K562 (cell line): Measurements from ENCODE around the gene CACNA1C. TPM values are rescaled to one million over a fixed set of nuclear protein-coding genes. Genes with fewer than 3 reads are reported as not detected.

Source experiments
- CBFA2T3 ChIP-seq: fragments of 450-650 bp; IDR thresholded peaks from 2 replicates; pipeline ENCODE4 v1.6.1; 2017
- EP300 ChIP-seq: IDR thresholded peaks from 2 replicates; pipeline ENCODE4 v1.6.1; 2012; ENCODE audit warnings: low read length, improper control_type of control experiment
- FOS ChIP-seq: IDR thresholded peaks from 3 replicates; pipeline ENCODE4 v1.6.1; 2011; ENCODE audit not compliant: insufficient read length; ENCODE audit errors: extremely low read depth
- JUND ChIP-seq, 2 experiments: IDR thresholded peaks; 2 replicates in 1 of 2; 3 replicates in 1 of 2; pipeline ENCODE4 v1.6.1; 2011; ENCODE audit warnings: borderline replicate concordance in 2 of 2, low read depth in 2 of 2, low read length in 2 of 2, improper control_type of control experiment in 1 of 2, missing biosample characterization in 1 of 2, missing genetic modification characterization in 1 of 2, missing genetic modification reagents in 1 of 2
- KDM1A ChIP-seq, 2 experiments: fragments of 450-650 bp; IDR thresholded peaks; 2 replicates each; pipeline ENCODE4 v1.6.1; 2016; ENCODE audit warnings: mild to moderate bottlenecking in 2 of 2
- KLF16 ChIP-seq: IDR thresholded peaks from 2 replicates; pipeline ENCODE4 v1.6.1; 2016; ENCODE audit warnings: antibody characterized with exemption
- NR2F6 ChIP-seq: fragments of 450-650 bp; formaldehyde crosslinking; IDR thresholded peaks from 2 replicates; pipeline ENCODE4 v1.4.0; 2020; ENCODE audit warnings: mild to moderate bottlenecking
- POLR2AphosphoS5 ChIP-seq: IDR thresholded peaks from 2 replicates; pipeline ENCODE4 v1.6.1; 2011; ENCODE audit warnings: mild to moderate bottlenecking, low read depth, low read length, moderate library complexity; ENCODE audit not compliant: control insufficient read depth, insufficient read depth
- POLR3G ChIP-seq: IDR thresholded peaks from 2 replicates; pipeline ENCODE4 v1.6.1; 2011; ENCODE audit not compliant: insufficient read length, insufficient replicate concordance; ENCODE audit errors: extremely low read depth
- RCOR1 ChIP-seq, 2 experiments: IDR thresholded peaks; 2 replicates each; pipeline ENCODE4 v1.6.1; 2012; ENCODE audit warnings: low read depth in 2 of 2, low read length in 2 of 2, borderline replicate concordance in 1 of 2, improper control_type of control experiment in 1 of 2
- RFX1 ChIP-seq: fragments of 450-650 bp; IDR thresholded peaks from 2 replicates; pipeline ENCODE4 v1.6.1; 2016; ENCODE audit warnings: mild to moderate bottlenecking, moderate library complexity
- SIX5 ChIP-seq, 2 experiments: IDR thresholded peaks; 2 replicates each; pipeline ENCODE4 v1.6.1; 2011; ENCODE audit warnings: low read length in 2 of 2, borderline replicate concordance in 1 of 2, low read depth in 1 of 2, mild to moderate bottlenecking in 1 of 2, moderate library complexity in 1 of 2; ENCODE audit not compliant: insufficient read depth in 1 of 2
- SOX6 ChIP-seq: fragments of 450-650 bp; IDR thresholded peaks from 2 replicates; pipeline ENCODE4 v1.6.1; 2014; ENCODE audit warnings: mild to moderate bottlenecking
- TAF9B ChIP-seq: fragments of 450-650 bp; IDR thresholded peaks from 2 replicates; pipeline ENCODE4 v1.6.1; 2018; ENCODE audit warnings: mild to moderate bottlenecking; ENCODE audit not compliant: partially characterized antibody
- polyA plus RNA-seq, 8 experiments: library from polyadenylated mRNA; depleted of rRNA in 4 of 8; stranded (reverse) in 5 of 8; unstranded in 3 of 8; fragments of >200 nt; fragmentation: Nextera tagmentation in 2 of 8; fragmentation: Illumina TruSeq in 1 of 8; extraction: Ambion mirVana in 2 of 8; extraction: Trizol in 1 of 8; gene quantifications; 2 replicates each; pipeline versions ENCODE4 v1.2.1 to v1.2.3, GENCODE V29; 2011 to 2014; ENCODE audit warnings: inconsistent platforms in 1 of 8, missing spikeins in 1 of 8
- total RNA-seq, 7 experiments: library from RNA; depleted of rRNA in 6 of 7; stranded (reverse); fragments of >200 nt in 6 of 7; fragmentation: Illumina TruSeq in 2 of 7; extraction: Trizol in 2 of 7; gene quantifications; 2 replicates each; pipeline versions ENCODE4 v1.2.1 to v1.2.3, GENCODE V29; 2011 to 2021; ENCODE audit warnings: low replicate concordance in 1 of 7
- TF ChIP-seq, protein P1 (sequence below): sonication (generic); formaldehyde crosslinking; IDR thresholded peaks from 2 replicates; pipeline ENCODE4 v1.8.1; 2023; ENCODE audit warnings: mild to moderate bottlenecking, missing genetic modification reagents
- TF ChIP-seq, protein P2 (sequence below): sonication (generic); formaldehyde crosslinking; IDR thresholded peaks from 2 replicates; pipeline ENCODE4 v1.8.1; 2023; ENCODE audit warnings: mild to moderate bottlenecking, missing genetic modification reagents, moderate library complexity
- TF ChIP-seq, protein P3 (sequence below): fragments of 200-800 bp; sonication (Bioruptor generic); IDR thresholded peaks from 2 replicates; pipeline ENCODE4 v1.6.1; 2017; ENCODE audit warnings: missing genetic modification characterization, missing compliant biosample characterization
- TF ChIP-seq, protein P4 (sequence below): sonication (generic); formaldehyde crosslinking; IDR thresholded peaks from 2 replicates; pipeline ENCODE4 v1.8.1; 2022; ENCODE audit warnings: missing genetic modification reagents
- TF ChIP-seq, protein P5 (sequence below): sonication (generic); formaldehyde crosslinking; IDR thresholded peaks from 2 replicates; pipeline ENCODE4 v1.8.0; 2022; ENCODE audit warnings: missing genetic modification reagents, mild to moderate bottlenecking, borderline replicate concordance

Gene CACNA1C
- total and polyA plus RNA-seq, 9 of the 15 experiments (the other 6 are each of a cell fraction or from before 2014, with no cell fraction given) = not detected

DNA sequence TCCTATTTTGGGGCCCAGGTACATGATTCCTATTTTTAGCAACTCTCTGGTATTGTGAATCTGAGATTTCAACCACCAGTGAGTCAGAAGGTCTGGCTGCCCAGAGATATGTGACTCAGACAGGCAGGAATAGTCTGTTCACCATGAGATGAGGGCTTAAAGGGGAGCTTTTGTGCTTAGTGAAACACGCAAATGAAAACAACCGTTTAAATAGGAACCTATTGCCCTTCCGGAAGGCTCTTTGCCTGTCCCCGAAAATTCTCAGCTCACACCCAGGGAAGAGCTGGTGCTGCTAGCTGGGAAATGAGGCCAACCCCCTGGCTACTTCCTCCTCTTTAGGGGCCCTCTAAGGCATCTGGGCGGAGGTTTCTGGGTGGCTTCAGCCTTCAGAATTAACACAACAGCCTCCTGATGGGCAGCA, 283.6 kb downstream of the CACNA1C start (continued):
- TF ChIP-seq, protein P1, sequence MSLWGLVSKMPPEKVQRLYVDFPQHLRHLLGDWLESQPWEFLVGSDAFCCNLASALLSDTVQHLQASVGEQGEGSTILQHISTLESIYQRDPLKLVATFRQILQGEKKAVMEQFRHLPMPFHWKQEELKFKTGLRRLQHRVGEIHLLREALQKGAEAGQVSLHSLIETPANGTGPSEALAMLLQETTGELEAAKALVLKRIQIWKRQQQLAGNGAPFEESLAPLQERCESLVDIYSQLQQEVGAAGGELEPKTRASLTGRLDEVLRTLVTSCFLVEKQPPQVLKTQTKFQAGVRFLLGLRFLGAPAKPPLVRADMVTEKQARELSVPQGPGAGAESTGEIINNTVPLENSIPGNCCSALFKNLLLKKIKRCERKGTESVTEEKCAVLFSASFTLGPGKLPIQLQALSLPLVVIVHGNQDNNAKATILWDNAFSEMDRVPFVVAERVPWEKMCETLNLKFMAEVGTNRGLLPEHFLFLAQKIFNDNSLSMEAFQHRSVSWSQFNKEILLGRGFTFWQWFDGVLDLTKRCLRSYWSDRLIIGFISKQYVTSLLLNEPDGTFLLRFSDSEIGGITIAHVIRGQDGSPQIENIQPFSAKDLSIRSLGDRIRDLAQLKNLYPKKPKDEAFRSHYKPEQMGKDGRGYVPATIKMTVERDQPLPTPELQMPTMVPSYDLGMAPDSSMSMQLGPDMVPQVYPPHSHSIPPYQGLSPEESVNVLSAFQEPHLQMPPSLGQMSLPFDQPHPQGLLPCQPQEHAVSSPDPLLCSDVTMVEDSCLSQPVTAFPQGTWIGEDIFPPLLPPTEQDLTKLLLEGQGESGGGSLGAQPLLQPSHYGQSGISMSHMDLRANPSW (CRISPR knock-in tag) = no peak
- TF ChIP-seq TAF9B (no peak), KLF16 (peak; percentile 59; the same call in 1 of the 2 replicates), SIX5 (IDR thresholded peaks at IDR 0.05; ENCODE audit: borderline replicate concordance in 1 of 2, insufficient read depth in 1 of 2, low read depth in 1 of 2, low read length in 2 of 2) (no peak), JUND (IDR thresholded peaks at IDR 0.05; ENCODE audit: borderline replicate concordance, low read depth, low read length) (peak; percentile 91), JUND (tag; IDR thresholded peaks at IDR 0.05; ENCODE audit: borderline replicate concordance, low read depth, low read length) (peak; percentile 79; the same call in 1 of the 3 replicates), EP300 (peak; percentile 60; the same call in 1 of the 2 replicates), RFX1 (no peak), FOS (no peak), SOX6 (0 out of 2 replicates have a peak, but pooled peaks have one; percentile 33), POLR2AphosphoS5 (peak; percentile 59; the same call in 1 of the 2 replicates), POLR3G (no peak), NR2F6 (CRISPR knock-in tag) (no peak), RCOR1 (IDR thresholded peaks at IDR 0.05; ENCODE audit: borderline replicate concordance in 1 of 2, low read depth in 2 of 2, low read length in 2 of 2) (peak in 1 of 2 experiments; percentile 93; a peak in 3 of 4 replicates), CBFA2T3 (peak; percentile 83), KDM1A (IDR thresholded peaks at IDR 0.05) (peak; percentile 77 to 83)
- TF ChIP-seq, protein P2, sequence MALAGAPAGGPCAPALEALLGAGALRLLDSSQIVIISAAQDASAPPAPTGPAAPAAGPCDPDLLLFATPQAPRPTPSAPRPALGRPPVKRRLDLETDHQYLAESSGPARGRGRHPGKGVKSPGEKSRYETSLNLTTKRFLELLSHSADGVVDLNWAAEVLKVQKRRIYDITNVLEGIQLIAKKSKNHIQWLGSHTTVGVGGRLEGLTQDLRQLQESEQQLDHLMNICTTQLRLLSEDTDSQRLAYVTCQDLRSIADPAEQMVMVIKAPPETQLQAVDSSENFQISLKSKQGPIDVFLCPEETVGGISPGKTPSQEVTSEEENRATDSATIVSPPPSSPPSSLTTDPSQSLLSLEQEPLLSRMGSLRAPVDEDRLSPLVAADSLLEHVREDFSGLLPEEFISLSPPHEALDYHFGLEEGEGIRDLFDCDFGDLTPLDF = no peak
- TF ChIP-seq, protein P3, sequence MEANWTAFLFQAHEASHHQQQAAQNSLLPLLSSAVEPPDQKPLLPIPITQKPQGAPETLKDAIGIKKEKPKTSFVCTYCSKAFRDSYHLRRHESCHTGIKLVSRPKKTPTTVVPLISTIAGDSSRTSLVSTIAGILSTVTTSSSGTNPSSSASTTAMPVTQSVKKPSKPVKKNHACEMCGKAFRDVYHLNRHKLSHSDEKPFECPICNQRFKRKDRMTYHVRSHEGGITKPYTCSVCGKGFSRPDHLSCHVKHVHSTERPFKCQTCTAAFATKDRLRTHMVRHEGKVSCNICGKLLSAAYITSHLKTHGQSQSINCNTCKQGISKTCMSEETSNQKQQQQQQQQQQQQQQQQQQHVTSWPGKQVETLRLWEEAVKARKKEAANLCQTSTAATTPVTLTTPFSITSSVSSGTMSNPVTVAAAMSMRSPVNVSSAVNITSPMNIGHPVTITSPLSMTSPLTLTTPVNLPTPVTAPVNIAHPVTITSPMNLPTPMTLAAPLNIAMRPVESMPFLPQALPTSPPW (CRISPR knock-in tag) = no peak
- TF ChIP-seq, protein P4, sequence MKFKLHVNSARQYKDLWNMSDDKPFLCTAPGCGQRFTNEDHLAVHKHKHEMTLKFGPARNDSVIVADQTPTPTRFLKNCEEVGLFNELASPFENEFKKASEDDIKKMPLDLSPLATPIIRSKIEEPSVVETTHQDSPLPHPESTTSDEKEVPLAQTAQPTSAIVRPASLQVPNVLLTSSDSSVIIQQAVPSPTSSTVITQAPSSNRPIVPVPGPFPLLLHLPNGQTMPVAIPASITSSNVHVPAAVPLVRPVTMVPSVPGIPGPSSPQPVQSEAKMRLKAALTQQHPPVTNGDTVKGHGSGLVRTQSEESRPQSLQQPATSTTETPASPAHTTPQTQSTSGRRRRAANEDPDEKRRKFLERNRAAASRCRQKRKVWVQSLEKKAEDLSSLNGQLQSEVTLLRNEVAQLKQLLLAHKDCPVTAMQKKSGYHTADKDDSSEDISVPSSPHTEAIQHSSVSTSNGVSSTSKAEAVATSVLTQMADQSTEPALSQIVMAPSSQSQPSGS (CRISPR knock-in tag) = no peak
- TF ChIP-seq, protein P5, sequence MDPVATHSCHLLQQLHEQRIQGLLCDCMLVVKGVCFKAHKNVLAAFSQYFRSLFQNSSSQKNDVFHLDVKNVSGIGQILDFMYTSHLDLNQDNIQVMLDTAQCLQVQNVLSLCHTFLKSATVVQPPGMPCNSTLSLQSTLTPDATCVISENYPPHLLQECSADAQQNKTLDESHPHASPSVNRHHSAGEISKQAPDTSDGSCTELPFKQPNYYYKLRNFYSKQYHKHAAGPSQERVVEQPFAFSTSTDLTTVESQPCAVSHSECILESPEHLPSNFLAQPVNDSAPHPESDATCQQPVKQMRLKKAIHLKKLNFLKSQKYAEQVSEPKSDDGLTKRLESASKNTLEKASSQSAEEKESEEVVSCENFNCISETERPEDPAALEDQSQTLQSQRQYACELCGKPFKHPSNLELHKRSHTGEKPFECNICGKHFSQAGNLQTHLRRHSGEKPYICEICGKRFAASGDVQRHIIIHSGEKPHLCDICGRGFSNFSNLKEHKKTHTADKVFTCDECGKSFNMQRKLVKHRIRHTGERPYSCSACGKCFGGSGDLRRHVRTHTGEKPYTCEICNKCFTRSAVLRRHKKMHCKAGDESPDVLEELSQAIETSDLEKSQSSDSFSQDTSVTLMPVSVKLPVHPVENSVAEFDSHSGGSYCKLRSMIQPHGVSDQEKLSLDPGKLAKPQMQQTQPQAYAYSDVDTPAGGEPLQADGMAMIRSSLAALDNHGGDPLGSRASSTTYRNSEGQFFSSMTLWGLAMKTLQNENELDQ (CRISPR knock-in tag) = no peak
